Activated CD8-positive, alpha-beta memory T cell treated with anti-CD3 and anti-CD28 coated beads, Interleukin-2, amount 50 U/mL, for 24 hours (primary cell): ENCODE data around the gene NABP2.

ENCODE experiments used
- DNase-seq: peaks from one replicate; pipeline ENCODE4 v3.0.0-alpha.2; 2020; ENCODE audit errors: extremely low read depth

Gene NABP2

DNA sequence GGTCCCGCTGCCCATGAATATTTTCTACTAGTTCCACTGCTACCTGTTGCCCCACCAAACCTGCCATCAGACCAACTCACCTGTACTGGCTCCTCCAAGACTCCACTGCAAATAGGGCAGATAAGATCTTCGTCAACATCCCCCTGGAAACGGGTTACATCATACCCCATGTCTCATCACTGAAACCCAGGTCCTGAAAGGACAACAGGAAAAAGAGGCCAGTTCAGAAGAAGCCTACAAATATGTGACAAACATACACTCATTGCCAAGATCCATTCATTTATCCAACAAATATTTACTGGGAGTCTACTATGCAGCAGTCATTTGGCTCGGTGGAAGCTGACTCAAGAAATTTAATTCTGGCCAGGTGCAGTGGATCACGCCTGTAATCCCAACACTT, 10.3 kb upstream of the NABP2 start:
- DNase-seq: no peak

DNA sequence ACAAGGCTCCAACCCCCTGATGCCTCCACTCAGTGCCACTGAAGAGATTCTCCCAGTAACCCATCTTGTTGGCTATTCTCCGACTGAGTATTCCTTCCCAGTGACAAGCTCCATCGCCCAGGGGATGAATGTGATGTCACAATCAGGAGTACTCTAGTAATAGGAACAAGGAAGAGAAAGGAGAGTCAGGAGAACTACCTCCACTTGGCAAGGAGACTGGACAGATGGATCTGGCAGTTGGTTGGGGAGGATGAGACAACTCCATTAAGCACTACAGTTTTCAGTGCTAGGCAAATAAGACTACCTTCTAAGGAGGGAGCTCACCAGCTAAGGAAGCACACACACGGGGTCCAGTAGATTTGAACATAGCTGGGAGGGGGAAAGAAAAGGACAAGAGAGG, 7.7 kb upstream of the NABP2 start:
- DNase-seq: no peak

DNA sequence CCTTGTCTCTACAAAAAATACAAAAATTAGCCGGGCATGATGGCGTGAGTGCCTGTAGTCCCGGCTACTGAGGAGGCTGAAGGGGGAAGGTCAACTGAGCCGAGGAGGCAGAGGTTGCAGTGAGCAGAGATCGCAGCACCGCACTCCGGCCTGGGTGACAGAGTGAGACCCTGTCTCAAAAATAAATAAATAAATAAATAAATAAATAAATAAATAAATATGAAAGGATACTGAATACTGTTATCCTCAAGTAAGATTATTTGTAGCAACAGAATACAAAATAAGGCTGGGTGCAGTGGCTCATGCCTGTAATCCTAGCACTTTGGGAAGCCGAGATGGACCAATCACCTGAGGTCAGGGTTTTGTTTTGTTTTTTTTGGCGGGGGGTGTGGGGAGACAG, 4.3 kb upstream of the NABP2 start:
- DNase-seq: no peak

- no peak for DNase-seq
Measured at GRCh38 chr12:56220611-56221231, 3.4 kb upstream of the NABP2 start.

DNA sequence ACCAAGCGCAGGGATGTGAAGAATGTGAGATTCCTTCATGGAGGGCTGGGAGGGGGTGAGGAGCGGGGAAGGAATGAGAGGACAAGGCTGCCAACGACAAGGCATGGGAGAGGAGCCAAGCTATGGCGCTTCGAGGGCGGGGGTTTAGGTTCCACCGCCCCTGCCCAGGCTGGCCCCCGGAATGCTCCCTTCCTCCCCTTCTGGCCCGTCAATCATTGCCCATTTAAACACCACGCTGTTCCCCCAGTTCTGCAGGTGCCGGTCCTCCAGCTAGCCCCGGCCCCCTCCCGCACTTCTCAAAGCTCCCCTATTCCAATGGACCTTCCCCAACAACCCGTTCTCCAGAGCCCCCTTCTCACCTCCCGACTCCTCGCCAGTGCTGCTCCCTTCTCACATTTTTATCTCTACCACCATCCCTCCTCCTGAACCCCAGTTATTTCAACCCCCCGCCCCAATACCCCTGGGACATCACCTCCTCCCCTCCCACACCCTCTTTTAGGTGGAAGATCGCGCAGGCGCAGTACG, 2.8 kb upstream of the NABP2 start:
- DNase-seq: no peak

GRCh38 chr12:56221757-56222530, 2.2 kb upstream of the NABP2 start, which contains the start of gene RNF41:
TSS of gene RNF41 (minus strand) at chr12:56221922. CDS start at chr12:56214047, 7,875 bp downstream.
- DNase-seq: peak; percentile 79

- no peak for DNase-seq
Measured at GRCh38 chr12:56222531-56222895, 1.6 kb upstream of the NABP2 start.

DNA sequence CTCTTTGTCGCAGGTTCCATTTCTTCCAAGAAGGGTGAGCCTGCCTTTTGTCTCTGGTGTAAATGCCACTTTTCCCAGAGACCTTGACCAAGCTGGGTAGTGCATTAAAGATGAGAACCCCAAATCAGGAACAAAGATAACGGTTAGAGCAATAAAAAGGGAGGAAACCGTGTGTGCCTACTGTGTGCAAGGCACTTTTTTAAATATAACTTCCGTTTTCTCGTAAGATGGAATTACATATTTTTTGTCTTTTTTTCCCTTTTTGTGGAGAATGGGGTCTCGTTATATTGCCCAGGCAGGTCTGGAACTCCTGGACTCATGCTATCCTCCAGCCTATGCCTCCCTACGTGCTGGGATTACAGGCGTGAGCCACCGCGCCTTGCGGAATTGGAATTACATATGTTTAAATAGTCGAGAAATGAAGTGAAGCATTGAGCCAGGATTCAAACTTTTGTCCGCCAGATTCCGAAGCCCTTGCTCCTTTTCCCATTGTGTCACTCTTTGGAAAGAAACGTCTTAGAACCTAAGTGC, 506 bp upstream of the NABP2 start:
- no peak for DNase-seq

- no peak for DNase-seq
Measured at GRCh38 chr12:56224954-56225353, 812 bp downstream of the NABP2 start.

GRCh38 chr12:56229082-56229481, 4.9 kb downstream of the NABP2 start:
- no peak for DNase-seq

- DNase-seq: no peak
Measured at GRCh38 chr12:56229916-56230431, 5.8 kb downstream of the NABP2 start, which contains the start of gene SLC39A5. TSS of gene SLC39A5 (plus strand) at chr12:56230051. CDS start at chr12:56231275, 1,224 bp downstream.

GRCh38 chr12:56230432-56231183, 6.5 kb downstream of the NABP2 start:
- DNase-seq: no peak

- DNase-seq: no peak
Measured at GRCh38 chr12:56231184-56231582, 7.0 kb downstream of the NABP2 start.

- no peak for DNase-seq
Measured at GRCh38 chr12:56234746-56235436, 10.7 kb downstream of the NABP2 start.

DNA sequence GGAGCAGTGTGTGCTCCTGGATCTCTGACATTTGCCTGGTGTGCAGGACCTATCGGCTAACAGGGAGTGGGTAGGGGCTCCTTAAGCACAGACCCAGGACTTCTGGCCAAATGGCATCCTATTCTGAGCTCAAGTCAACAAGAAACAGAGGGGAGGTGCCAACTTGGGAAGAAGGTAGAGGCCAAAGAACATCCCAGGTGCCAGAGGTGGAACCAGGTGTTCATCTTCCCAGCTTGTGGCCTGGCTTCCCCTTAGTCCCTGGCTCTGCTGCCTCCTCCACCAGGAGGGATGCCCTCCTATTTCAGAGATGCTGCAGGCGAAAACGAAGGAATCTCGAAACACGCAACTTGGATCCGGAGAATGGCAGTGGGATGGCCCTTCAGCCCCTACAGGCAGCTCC, 11.9 kb downstream of the NABP2 start:
- DNase-seq: no peak

GRCh38 chr12:56236985-56237384, 12.8 kb downstream of the NABP2 start:
- DNase-seq: no peak

GRCh38 chr12:56237552-56237951, 13.4 kb downstream of the NABP2 start:
- no peak for DNase-seq

GRCh38 chr12:56241424-56242303, 17.5 kb downstream of the NABP2 start:
- DNase-seq: no peak

GRCh38 chr12:56242986-56243385, 18.8 kb downstream of the NABP2 start:
- DNase-seq: no peak

- DNase-seq: no peak
Measured at GRCh38 chr12:56243731-56244181, 19.6 kb downstream of the NABP2 start.
